Activated naive CD4-positive, alpha-beta T cell treated with anti-CD3 and anti-CD28 coated beads, Interleukin-2, amount 50 U/mL, for 16 hours (primary cell): Measurements from ENCODE around the gene FMNL3.

Source experiments
- DNase-seq: peaks from one replicate; pipeline ENCODE4 v3.0.0-alpha.2; 2020

The FMNL3 gene

DNA sequence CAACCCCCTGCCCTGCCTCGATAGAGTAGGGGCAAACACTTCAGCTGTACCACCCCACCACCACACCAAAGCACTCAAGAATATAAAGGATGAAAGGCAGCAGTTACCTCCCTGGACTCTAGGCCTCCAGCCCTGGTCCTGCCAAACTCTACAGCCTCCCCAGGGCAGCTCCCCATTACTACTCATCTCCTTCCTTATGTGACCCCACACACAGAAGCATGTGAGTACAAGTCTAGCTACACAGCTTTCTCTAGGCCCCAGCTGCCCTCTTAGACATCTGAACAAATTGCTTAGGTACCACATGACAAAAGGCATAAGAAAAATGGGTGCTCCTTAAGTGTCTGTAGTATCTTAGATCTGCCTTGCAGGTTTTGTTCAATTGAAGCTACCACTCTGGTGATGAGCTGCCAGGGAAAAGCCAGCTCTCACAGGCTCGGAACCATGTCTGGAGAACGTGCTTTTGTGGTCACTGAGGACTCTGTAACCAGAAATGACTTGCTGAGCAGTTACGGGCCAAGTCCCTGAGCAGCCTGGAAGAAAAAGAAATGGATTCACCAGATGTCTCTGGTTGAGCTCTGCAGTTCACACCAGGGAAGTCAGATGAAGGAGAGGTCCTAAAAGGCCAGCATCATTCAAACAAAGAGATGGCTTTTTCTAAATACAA is 32.8 kb downstream of the FMNL3 start:
- DNase-seq: no peak

DNA sequence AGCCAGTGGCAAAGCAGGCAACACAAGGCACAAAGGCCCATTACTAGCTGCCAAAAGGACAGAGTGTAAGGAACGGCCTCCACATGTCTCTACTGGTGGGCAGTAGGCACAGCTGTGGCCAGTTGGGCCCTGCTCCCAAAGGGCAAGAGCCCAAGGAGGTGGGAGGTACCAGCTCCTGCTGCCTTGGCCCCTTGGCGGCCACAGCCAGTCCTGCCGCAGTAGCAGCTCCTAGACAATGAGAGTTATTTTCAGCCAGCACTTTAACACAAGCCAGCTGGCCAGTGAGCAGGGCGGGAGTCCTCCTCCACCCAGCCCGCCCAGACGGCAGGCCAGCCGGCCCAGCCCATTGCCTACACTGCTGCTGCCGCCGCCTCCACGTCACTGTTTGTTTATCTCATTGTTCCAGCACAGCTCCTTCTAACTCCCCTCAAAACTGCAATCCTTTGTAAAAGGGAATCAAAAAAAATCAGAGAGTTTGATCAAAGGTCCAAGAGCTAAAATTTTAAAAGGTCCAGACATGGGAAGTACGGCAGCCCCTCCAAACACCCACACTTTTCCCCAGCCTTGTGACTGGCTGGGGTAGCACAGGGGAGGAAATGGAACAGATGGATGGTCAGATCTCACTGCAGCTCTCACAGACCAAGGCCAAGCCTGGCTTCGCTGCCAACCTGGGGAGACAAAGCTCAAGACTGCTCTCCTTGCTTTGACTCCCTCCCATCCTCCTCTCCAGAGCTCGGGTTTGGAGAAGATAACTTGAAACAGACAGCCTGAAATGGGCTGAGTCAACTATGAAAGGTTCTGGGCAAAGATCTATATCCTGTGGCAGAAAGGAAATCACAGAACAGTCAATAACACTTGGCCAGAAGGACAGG is 33.5 kb downstream of the FMNL3 start:
- DNase-seq: no peak

DNA sequence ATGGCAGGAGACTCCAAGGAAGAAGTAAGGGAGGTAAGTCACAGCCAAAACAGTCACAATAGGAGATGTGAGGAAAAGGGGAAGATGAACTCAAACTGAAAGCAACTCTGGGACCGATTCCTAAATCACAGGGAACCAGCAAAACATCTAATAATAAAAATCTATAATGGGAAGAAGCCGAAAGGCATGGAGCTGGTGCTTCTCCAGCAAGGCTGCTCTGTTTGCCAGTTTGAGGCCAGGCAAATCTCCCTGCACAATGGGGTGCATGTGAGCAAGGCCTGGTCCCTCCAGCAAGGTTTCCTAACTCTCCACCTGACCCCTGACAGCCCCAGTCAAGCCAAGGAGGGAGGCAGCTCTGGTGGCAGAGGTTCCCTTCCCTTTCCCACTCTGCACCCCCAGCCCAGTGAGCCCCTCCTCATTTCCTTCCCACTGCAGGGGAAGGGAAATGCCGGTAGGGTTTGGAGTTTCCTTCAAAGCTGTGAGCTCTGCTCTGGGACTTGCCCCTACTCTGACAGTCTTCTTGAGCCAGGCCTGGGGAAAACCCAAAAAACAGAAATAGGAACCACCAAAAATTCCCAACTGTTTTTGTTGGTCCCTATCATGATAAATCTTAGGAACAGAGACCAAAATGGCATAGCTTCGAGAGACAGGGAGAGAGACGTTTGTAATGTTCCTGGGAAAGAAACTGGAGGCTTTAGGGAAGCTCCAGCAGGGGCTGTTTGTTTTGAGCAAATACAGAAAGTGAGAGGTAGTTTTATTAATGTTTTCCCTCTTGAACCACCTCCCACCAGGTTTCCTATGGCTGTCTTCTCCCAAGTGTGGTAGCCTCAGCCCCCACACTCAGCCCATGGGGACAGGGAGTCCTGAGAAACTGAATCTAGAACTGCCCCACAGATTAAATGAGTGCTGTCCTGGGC is 34.6 kb downstream of the FMNL3 start:
- no peak for DNase-seq

DNA sequence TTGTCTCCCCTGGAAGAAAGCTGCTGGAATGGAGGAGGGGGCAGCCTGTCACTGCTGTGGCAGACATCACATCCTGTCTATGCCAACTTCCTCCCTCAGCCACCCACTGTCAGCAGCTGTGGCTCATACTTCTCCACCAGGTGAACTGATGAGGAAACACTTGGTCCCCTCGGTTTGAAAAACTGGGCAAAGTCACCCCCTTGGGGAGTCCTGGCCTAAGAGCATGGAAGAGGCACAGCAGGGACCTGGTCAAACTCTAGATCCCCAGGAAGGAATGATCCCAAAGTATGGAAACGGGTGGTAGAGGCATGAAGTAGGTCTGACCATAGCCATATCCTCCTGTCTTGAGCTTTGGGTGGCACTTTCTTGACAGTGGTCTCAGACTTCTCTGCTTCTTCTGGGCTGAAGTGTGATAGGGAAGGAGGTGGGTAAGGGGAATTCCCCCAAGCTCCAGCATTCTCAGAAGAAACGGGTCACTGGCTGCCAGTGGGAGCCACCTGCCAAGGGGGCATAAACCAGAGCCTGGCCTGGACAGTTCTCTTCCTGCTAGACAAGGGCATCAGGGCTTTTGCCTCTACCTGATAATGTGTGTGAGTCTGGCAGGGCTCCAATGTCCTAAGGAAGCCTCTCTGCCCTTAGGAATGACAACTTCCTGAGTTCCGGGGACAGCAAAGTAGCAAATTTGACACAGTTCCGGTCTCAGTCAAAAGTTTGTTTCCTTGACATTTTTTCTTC is 36.0 kb downstream of the FMNL3 start:
- DNase-seq: peak; percentile 58

DNA sequence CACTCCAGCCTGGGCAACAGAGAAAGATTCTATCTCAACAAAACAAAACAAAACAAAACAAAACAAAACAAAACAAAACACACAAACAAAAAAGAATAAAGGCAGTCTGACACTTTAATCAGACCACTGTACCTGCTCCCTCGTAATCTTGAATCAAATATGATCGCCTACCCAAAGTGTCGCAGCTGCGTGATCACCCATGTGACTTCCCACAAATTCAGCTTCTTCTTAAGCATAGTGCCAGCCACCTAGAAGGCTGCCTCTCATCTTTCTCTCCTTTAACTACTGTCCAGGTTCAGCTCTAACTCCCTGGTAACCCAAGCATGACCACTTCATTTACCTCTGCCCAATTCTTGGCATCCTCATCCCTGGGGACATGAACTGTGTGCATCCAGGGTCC is 37.4 kb downstream of the FMNL3 start:
- no peak for DNase-seq

DNA sequence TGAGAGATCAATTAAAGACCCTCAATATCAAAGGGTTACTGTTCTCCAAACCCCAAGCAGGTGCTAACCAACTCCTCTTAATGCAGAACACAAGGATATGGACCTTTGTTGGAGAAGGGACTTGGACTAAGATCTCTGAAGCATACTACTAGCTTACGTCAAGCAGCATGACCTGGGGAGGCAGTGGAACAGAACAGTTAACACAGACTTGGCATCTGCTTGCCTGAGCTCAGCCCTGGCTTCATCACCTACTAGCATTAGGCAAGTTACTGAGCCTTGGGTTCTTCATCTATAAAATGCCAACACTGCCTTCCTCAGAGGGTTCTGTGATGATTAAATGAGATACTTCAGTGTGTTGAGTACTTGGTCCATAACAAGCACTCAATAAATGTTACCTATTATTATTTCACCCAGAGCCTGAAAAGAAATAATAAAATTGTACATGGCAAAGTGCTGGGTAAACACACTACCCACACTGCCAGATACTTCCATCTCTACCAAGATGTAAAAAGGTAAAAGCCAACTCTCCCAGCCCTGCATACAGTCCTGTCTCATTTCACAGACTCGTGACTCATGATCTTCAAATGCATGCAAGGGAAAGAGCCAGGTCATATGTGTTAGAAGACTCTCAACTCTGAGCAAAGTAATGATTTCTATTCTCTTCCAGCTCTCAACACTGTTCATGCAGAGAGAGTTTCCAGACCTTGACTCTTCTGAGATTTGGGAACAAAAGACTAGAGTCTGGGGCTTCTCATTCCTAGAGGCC is 39.7 kb downstream of the FMNL3 start:
- no peak for DNase-seq

DNA sequence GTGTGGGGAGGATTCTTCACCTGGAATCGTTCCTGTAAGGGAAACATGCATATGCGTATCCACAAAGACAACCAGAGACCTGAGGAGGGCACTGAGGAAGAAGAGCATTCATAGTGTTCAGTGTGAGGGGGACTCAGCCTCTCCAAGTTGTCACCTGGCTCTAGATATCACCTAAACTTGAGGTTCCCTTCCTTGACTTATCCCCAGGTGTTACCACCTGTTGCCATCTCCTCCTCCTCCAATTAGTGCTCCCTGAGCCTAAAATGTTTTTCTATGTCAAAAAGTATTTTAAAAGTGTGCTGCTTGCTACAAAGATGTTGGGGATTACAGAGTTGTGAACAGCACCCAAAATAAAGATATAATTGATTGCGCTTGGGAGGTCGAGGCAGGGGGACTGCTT is 41.0 kb downstream of the FMNL3 start:
- no peak for DNase-seq

DNA sequence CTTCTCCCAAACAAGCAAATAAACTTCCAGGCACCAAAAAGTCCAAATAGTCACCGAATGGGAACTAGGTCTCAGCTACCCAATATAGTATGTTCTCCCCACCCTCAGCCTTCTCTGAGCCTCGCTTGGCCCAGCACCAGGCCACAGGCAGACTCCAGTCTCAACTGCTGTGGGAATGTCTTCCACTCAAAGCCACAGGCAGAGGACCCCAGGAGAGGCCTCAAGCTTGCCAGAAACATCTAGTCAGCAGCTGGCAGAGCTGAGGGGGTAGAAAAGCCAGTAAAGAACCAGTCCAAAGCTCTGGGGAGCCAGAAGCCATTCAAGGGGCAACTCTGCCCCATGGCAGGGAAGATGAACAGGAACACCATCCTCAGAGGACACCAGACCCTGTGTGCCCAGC is 41.8 kb downstream of the FMNL3 start:
- no peak for DNase-seq

DNA sequence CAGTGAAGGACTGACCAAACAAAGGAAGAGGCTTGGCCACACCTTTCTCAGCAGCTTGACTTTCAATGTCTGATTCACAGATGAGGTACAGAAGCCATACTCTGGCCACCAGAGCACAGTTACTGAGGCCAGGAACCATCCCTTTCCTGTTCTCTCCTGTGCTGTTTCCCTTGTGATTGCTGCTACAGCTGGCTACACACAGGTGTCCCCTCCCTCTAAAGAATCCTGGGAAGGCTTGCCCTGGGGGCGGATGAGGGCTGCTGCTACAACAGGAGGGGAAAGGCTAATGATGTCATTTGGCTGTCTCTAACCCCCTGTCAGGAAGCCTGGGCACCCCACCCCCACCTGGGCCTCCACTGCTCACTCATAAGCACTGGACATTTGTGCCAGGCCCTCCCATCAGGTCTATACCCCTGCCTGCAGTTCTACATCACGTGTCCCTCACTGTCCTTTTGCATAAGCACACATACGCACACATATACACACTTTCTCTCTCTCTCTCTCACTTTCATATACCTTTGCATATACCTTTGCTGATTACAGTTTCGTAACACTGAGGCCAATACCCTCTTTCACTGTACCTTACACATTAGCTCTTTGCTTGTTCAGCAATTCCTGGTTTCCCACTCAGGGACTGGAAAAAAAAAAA is 42.5 kb downstream of the FMNL3 start:
- no peak for DNase-seq

DNA sequence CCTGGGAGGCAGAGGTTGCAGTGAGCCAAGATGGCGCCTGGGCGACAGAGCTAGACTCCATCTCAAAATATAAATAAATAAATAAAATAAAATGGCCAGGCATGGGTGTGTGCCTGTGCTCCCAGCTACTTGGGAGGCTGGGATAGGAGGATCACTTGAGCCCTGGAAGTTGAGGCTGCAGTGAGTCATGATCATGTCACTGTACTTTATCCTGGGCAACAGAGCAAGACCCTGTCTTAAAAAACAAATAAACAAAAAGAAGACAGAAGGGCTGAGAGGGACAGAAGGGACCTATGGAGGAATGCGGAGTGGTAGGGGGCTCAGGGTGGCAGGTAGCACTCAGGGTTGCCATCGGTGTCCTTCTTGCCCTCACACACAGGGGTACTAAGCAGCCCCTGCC is 43.0 kb downstream of the FMNL3 start:
- no peak for DNase-seq

DNA sequence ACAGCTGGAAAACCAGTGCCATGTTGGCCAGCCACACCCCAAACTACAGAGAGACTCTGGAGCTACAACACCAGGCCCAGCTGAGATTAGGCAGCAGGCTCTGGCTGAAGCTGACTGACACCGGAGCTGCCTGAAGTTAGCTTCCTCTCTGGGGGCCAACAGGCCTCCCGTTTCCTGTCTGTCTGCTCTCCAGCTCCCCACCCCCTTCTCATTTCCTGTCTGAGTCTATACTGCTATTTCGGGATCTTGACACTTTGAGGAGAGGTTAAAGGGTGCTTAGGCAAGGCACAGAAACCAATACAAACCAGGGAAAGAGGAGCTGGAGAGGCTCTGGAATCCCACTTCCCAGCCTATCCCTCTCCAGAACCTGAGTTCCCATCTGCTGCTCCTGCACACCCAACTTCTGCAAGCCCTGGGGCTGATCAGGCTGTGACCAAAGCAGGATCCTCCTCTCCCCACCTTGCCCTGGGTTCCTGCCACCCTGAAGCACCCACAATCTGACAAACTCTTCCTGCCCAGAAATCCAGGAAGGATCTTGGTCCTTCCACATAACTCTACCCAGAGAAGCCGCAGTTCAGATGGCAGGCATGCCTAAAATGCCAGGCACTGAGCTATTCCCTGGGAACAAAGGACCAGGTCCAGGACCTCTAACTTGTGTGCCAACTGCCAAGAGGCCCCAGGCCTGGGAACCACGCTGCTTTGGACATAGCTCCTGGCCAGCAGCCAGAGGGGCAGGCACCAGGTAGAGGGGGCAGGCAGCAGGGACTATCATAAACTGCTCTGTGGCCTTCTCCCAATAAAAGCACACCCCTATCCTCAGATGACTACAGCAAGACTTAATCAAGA is 44.0 kb downstream of the FMNL3 start:
- DNase-seq: peak; percentile 58

DNA sequence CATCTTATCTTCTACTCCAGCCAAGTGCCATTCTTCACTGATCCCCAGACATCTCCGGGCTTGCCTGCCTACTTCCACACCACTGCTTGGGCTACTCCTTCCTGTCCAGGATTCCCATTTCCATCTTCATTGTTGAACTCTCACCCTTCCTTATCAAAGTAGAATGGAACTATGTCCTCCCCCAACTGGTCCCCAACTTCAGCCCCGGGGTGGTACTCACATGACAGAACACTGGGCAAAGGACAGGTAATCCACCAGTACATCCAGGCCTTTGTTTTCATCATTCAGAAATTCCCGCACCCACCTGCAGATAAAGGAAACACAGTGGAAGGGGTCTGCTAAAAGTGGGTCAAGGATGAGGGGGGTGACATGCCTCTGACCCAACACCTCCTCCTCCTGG is 45.5 kb downstream of the FMNL3 start:
- no peak for DNase-seq

DNA sequence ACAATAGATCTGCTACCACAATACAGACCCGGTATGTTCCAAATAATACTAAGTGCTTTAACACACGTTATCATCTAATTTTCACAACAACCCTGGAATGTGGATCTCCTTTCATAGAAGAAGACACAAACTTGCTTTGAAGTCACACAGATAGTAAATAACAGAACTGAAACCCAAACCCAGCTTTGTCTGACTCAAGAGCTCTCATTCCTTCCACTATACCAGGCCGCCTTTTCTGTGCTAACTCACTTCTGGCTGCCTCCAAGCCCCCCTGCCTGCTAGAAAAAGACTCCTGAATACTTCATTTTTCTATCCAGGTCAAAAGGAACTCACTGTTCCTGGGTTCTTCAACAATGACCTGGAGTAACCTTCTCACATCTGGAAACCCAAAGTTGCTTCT is 46.0 kb downstream of the FMNL3 start:
- peak; percentile 43 for DNase-seq

DNA sequence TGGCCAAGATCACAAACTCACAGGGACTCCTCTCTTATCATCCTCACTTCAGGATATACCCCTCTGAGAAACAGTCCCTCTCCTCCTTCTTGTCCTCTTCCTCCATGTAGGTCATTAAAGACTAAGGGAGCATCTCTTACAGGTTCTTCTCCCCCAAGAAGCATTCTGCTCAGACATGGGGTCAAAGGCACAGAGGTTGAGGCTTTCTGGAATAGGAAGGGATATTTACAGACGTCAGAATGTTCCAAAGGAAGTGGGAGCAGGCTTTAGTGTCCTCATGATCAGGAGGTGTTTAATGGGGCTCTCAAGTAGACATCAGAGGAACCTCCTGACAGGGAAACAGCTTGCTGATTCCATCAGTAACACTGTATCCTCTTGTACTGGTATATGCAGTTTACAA is 47.5 kb downstream of the FMNL3 start:
- no peak for DNase-seq

DNA sequence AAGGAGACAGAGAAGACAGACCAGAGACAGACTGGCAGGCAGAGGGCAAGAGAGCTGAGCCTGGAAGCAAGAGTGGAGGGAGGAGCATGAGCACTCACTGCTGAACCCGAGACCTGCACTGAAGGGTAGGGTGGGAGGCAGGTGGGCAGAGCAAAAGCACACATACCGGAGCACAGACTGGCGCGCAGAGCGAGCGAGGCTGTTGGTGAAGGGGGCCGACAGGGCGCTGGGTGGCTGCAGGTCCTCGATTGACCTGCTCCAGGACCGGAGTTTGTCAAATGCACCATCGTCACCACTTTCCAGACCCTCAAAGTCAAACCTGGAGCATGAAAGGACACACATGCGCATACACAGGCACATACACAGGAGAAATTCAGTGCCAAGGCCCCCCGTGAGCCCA is 48.9 kb downstream of the FMNL3 start:
- DNase-seq: no peak

DNA sequence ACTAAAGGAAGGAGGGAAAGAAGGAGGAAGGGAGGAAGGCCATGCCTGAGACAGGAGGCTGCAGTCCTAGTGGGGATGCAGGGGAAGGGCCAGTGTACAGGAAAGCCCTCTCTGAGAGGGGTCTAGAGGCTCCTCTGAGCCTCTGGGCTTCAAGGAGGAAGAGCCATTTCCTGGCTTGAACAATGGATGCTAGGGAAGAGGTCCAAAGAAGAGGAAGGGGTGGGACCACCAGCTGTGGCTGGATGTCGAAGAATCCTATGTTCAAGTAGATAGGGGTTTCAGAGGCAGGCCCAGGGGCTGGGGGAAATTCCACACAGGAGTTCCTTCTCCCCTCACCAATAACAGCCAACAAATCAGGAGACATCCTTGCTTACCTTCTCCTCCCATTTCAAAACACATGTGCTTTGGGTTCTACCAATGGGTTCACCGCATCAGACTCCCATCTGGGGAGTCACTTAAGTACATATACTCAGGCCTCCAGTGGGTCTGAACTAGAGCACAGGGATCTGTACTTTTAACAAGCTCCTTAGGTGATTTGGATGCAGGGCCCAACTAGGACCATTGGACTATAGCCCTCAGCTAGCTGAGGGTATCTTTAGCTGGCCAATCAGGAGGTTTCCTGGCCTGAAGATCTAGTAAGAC is 51.5 kb downstream of the FMNL3 start:
- DNase-seq: no peak

DNA sequence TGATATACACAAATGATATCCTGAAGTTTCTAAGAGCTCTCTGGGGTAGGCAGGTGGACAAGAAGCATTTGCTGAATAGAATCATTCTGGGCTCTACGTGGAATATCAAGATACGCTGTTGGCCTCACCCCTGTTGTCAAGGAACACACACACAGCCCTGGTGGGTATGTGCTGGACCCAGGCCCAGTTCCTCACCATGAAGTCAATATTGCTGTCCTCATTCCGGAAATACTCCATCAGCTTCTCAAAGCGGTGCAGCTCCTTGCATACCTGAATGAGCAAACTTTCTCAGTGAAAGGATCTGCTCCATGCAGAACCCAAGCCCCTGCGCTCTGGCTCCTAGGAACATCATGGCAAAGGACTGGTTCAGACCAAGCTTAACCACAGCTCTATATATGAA is 52.5 kb downstream of the FMNL3 start:
- DNase-seq: no peak

DNA sequence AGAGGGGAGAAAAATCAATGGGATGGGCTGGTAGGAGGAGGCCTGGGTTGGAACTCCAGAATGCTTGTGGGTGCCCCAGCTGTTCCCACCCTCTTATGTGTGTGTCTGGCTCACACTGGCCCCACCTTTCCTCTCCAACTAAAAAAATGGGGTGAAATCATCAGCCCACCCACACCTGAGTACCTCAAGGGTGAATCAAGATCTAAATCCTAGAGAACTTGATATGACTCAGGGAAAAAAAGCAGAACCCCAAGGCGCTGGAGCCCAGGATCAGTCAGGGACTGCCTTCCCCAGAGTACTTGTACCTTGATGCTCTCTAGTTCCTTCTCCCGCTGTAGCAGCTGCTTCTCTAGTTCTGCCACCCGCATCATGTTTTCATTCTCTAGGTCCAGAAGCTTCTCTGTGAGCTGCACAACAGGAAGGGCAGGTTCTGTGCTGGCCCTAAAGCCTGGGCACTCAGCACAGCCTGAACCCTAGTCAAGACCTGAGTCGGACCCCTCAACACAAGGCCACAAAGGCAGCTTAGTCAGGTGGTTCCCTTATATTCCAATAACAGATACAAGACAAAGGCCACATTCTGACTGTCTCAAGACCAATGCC is 54.2 kb downstream of the FMNL3 start:
- DNase-seq: no peak

DNA sequence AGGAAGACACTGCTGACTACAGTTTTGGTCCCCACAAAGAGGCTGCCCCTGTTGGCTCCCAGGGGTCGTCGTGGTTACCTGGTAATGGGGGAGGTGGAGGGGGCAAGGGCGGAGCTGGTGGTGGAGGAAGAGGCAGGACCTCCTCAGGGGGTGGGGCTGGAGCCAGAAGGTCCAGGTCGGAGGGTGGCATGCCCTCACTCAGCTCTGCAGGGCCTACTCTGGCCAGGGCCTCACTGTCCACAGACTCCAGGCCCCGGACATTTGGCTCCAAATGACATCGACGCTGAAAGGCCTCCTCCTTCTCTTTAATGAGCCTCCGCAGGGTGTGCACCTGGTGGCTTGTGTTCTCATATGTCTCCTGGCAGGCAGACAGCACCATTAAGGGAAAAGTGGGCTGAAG is 55.4 kb downstream of the FMNL3 start:
- no peak for DNase-seq

DNA sequence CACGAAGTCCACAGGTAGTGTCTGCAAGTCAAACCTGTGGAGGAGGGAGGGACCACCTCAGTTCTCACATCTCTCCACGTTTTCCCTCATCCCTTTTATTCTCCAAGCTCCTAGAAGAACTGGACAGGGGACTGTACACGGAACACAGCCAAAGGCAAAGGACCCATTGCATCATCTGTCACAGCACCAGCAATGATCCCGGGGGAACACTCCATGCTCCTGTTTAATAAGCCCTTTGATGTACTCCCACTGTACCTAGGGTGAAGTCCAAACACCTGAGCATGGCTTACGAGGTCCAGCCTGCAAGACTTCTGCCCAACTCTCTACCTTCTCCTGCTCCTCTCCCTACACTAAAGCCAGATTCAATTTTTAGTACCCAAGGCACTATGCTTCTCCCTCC is 57.3 kb downstream of the FMNL3 start:
- no peak for DNase-seq
